NCI-H345 treated with DMSO at 0.1 percent for 48 hours (cell line): ENCODE data around the gene METTL2B.
"Not testable (repeated sequence)": the region's sequence is repeated elsewhere in the genome, so short reads cannot be mapped to it uniquely, and the experiment has no call there.

Experiments used
- DNase-seq: peaks from one replicate; lab custom pipeline; 2025; ENCODE audit not compliant: unreplicated experiment; lab: John Stamatoyannopoulos, UW

The METTL2B gene

GRCh38 chr7:128523932-128524524, 47.5 kb downstream of the METTL2B start:
- not testable (repeated sequence) for DNase-seq

GRCh38 chr7:128525584-128525983, 49.0 kb downstream of the METTL2B start:
- DNase-seq, result not testable (repeated sequence)

GRCh38 chr7:128526062-128526466, 49.5 kb downstream of the METTL2B start:
- not testable (repeated sequence) for DNase-seq

DNA sequence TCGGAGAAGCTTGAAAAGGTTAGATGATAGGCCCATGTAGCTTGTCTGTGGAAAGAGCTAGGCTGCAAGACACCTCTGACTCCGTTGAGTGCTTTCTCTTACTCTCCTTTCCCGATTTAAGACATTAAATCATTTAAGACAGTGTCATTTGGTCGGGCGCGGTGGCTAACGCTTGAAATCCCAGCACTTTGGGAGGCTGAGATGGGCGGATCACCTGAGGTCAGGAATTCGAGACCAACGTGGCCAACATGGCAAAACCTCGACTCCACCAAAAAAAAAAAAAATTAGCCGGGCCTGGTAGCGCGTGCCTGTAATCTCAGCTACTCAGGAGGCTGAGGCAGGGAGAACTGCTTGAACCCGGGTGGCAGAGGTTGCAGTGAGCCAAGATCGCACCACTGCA, 52.6 kb downstream of the METTL2B start:
- DNase-seq, result not testable (repeated sequence)

DNA sequence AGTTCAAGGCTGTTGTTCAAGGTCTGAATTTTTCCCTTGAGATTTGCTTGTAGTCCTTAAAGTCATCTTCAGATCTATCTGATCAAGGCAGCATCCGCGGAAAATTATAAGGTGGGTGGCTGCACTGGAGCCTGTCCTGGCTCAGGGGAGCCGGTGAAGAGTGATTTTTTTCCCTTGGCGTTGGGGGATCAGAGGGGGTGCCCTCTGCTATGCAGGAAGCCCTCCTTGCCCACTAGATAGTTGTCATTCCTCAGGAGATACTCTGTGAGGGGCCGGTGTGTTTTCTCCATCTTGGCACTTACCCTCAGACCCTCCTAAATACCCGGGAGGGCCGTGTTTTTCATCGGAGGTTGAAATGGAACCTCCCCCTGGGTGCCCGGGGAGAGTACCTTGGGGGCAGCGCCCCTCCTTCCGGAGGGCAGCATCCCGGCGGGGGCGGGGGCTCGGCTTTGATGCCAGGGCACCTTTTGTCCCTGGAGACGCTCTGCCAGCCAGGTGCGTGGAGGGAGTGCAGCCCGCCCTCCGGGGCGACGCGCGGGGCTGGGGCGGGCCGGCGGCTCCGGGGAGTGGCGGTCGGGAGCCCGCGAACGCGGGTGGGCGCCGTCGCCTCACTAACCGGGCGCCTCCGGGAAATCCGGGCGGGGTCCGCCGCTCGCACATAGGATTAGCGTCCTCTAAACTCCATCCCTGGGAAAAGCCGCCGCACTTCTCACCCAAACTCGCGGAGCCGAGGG, 53.7 kb downstream of the METTL2B start:
- not testable (repeated sequence) for DNase-seq

GRCh38 chr7:128530855-128531104, 54.2 kb downstream of the METTL2B start:
- no peak for DNase-seq

- DNase-seq, result peak; percentile 23
Measured at GRCh38 chr7:128531105-128531954, 54.8 kb downstream of the METTL2B start.

- DNase-seq, result not testable (repeated sequence)
Measured at GRCh38 chr7:128531955-128532478, 55.5 kb downstream of the METTL2B start.

GRCh38 chr7:128532956-128533355, 56.4 kb downstream of the METTL2B start:
- not testable (repeated sequence) for DNase-seq

DNA sequence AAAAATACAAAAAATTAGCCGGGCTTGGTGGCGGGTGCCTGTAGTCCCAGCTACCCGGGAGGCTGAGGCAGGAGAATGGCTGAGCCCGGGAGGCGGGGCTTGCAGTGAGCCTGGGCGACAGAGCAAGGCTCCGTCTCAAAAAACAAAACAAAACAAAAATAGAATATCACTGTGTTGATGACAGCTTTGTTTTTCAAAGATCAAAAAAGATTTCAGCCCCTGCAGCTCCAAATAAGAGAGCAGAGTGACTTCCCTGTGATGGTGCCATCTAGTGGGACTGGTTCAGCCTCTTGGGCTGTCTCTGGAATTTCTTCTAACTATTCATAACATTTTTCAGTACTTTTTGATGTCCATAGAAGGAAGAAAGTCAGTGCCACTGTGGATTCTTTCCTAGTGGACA, 60.9 kb downstream of the METTL2B start:
- not testable (repeated sequence) for DNase-seq

DNA sequence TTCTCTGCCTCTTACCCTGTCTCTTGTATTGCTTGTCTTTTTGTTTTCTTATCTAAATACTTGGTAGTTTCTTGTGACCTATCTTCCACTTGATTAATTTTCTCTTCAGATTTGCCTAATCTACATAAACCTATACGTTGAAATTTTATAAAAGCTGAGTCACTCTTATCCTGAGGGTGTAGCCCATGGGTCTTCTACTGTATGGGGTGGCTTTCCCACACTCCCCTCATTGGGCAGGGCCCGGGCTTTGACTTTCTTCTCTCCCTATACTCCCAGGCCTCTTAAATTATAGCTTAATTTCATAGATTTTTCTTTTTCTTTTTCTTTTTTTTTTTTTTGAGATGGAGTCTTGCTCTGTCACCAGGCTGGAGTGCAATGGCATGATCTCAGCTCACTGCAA, 66.0 kb downstream of the METTL2B start:
- DNase-seq, result not testable (repeated sequence)

- not testable (repeated sequence) for DNase-seq
Measured at GRCh38 chr7:128543300-128543699, 66.8 kb downstream of the METTL2B start.

DNA sequence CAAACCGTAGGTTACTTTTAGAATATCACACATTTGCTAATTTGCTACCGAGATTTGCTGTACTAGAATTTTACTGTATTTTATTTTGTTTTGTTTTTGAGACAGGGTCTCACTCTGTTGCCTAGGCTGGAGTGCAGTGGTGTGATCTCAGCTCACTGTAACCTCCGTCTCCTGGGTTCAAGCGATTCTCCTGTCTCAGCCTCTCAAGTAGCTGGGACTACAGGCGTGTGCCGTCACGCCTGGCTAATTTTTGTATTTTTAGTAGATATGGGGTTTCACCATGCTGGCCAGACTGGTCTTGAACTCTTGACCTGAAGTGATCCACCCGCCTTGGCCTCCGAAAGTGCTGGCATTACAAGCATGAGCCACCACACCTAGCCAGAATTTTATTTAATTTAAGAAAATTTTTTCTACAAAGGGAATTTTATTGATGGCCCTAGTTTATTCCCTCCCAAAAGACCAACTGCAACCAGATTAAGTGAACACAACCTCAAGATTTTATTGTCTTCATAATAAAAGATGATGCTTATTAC, 69.8 kb downstream of the METTL2B start:
- DNase-seq, result not testable (repeated sequence)

GRCh38 chr7:128550920-128551319, 74.4 kb downstream of the METTL2B start:
- DNase-seq, result no peak

- DNase-seq, result not testable (repeated sequence)
Measured at GRCh38 chr7:128554394-128554793, 77.8 kb downstream of the METTL2B start.
